ENCODE results near the gene APOL1. TPM values are rescaled to one million over a fixed set of nuclear protein-coding genes. Genes with fewer than 3 reads are reported as not detected.
"Not testable (repeated sequence)": the region's sequence is repeated elsewhere in the genome, so short reads cannot be mapped to it uniquely, and the experiment has no call there.

Gene APOL1, protein sequence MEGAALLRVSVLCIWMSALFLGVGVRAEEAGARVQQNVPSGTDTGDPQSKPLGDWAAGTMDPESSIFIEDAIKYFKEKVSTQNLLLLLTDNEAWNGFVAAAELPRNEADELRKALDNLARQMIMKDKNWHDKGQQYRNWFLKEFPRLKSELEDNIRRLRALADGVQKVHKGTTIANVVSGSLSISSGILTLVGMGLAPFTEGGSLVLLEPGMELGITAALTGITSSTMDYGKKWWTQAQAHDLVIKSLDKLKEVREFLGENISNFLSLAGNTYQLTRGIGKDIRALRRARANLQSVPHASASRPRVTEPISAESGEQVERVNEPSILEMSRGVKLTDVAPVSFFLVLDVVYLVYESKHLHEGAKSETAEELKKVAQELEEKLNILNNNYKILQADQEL
- 26.5 and 52.2 TPM in 2 replicates for total RNA-seq

- DNase-seq (ENCODE audit: low read depth, low spot score) = no peak
These were observed at the start of gene APOL1 for GRCh38 chr22:36252754-36253522. TSS of gene APOL1 (plus strand) at chr22:36253133. CDS start at chr22:36254956, 1,823 bp downstream.

GRCh38 chr22:36203441-36203840, 49.5 kb upstream of the APOL1 start:
- DNase-seq (ENCODE audit: low read depth, low spot score) = not testable (repeated sequence)

DNA sequence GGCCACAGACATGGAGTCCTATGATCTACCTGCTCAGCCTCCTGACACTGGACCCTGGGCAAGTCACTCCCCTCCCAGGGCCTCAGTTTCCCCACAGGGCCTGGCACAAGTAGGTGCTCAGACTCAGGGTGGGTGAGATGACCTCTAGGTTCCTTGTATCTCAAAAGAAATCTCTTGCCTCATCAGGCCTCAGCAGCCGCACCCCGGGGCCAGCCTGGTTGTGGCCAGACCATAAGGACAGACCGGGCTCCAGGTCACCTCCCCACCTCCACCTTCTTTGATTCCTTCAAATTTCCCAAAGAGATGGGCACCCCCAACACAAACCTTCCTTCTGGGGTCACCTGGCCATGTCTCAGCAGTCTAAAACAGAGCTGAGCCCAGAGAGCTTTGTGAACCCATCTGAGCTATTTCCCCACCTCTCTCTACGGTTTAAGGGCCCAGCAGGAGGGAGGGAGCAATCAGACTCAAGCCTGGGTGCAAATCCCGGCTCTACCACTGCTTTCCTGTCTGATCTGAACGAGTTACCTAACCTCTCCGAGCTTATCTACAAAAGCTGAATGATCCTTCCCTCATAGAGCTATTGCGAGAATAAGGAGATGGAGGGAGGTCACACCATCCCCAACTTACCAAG, 48.8 kb upstream of the APOL1 start:
- no peak for DNase-seq (ENCODE audit: low read depth, low spot score)

DNA sequence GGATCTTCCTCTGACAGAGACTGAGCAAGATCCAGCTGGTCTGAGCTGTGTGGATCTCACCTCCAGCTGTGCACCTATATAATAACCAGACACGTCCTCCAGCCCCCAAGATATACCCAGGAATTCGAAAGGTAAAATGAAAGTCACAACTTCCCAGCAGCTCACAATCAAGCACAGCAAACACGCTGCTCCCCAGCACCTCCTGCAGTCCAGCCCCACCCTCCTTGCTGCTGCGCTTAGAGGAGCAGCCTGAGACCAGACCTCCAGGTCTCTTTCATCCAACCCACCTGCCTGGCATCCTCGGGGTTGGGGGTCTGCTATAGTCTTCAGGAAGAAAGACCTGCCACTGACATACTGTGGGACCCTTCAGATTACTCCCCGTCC, 48.3 kb upstream of the APOL1 start:
- DNase-seq (ENCODE audit: low read depth, low spot score) = no peak

GRCh38 chr22:36205573-36205972, 47.4 kb upstream of the APOL1 start:
- not testable (repeated sequence) for DNase-seq (ENCODE audit: low read depth, low spot score)

- DNase-seq (ENCODE audit: low read depth, low spot score) = no peak
These were observed 46.7 kb upstream of the APOL1 start for GRCh38 chr22:36206255-36206654.

DNA sequence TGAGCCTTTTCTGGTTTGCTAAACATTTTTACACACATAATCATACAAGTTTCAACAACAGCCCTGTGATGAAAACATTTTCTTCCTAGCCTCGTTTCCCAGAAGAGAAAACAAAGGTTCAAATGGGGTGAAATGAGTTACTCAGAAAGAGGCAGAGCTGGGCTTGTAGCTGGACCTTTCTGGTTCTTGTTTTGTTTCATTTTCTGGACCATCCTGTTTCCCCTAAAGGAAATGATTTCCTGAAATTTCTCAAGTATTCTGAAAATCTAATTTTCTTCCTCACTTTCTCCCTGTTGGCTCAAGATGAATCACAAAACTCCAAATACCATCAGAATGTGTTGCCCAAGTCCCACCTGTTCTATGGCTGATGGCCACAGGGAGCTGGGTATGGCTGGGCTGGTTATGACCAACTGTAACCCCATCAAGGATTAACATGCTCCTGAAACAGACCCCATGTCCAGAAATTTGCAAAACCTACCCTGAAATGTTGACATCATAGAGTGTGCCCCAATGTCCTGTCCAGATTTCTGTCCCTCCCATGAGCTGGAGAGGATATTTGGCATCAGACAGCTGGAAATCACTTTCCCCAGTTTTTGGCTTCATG, 44.7 kb upstream of the APOL1 start:
- DNase-seq (ENCODE audit: low read depth, low spot score) = no peak

GRCh38 chr22:36208914-36209313, 44.0 kb upstream of the APOL1 start:
- no peak for DNase-seq (ENCODE audit: low read depth, low spot score)

DNA sequence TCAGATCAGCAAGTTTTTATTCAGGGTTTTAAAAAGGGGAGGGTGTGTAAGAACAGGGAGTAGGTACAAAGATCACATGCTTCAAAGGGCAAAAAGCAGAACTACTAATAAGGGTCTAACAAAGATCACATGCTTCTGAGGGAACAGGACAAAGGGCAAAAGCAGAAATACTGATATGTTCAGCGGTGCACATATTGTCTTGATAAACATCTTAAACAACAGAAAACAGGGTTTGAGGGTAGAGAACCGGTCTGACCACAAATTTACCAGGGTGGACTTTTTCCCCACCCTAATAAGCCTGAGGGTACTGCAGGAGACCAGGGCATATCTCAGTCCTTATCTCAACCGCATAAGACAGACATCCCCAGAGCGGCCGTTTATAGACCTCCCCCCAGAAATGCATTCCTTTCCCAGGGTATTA, 43.4 kb upstream of the APOL1 start:
- DNase-seq (ENCODE audit: low read depth, low spot score) = not testable (repeated sequence)

DNA sequence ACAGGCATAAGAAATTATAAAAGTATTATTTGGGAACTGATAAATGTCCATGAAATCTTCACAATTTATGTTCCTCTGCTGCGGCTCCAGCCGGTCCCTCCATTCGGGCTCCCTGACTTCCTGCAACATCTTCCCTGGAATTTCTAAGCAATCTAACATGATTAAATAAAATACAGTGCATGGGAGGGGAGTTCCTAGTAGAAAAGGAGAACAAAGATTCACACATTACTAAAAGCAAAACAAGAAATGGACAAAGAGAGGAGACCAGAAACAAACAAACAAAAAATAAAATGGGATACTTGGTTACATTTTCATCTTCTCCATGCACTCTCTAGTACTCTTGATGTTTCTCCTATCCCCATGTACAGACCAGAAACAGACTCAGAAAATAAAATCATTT, 42.7 kb upstream of the APOL1 start:
- DNase-seq (ENCODE audit: low read depth, low spot score) = no peak

- no peak for DNase-seq (ENCODE audit: low read depth, low spot score)
These were observed 41.6 kb upstream of the APOL1 start for GRCh38 chr22:36211237-36211861.

DNA sequence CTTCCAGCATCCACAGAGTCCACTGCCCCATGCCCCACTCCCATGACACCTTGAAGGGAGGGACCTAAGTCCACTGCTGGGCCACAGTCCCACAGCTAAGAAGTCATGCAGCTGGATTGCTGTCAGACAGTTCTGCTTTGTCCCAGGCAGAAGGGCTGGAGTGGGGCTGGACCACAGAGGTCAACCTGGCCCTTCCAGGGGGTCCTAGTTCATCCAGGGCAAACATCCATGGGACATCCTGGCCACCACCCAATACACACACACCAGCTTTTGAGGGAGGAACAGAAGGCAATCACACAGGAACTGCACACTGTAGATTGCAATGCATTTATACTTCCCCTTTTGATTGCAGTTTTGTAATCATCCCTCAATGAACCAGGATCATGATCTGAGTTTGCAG, 40.0 kb upstream of the APOL1 start:
- no peak for DNase-seq (ENCODE audit: low read depth, low spot score)

GRCh38 chr22:36213586-36213985, 39.3 kb upstream of the APOL1 start:
- no peak for DNase-seq (ENCODE audit: low read depth, low spot score)

DNA sequence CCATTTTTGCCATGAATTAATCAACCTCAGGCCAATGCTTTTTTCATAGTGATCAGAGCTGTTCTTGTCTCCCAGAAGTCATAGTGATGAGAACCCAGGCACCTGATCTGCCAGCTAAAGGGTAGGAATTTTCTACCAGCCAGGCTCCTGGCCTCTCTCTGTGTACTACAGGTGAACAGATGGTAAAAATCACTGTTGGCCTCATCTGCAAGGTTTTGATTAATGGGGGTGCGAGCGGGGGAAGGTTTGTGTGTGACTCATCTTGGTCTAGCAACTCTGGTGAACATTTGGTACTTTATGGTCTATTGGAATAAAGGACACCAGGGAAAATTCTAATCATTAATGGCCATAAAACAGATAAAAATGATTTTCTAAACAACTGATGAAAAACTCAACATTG, 37.0 kb upstream of the APOL1 start:
- no peak for DNase-seq (ENCODE audit: low read depth, low spot score)

DNA sequence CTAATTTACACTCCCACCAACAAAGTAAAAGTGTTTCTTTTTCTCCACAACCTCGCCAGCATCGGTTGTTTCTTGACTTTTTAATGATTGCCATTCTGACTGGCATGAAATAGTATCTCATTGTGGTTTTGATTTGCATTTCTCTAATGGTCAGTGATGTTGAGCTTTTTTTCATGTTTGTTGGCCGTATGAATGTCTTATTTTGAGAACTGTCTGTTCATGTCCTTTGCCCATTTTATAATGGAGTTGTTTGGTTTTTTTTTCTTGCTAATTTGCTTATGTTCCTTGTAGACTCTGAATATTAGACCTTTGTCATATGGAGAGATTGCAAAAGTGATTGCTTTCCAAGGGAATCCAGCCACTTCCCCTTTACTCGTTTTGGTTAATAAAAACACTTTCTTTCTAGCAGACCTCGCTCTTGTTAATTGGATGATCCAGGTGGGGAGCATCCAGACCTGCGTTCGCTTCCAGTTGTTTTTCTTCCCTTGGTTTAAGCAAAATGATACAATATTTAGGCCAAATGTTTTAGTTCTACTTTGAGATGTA, 34.2 kb upstream of the APOL1 start:
- no peak for DNase-seq (ENCODE audit: low read depth, low spot score)

- no peak for DNase-seq (ENCODE audit: low read depth, low spot score)
These were observed 32.4 kb upstream of the APOL1 start for GRCh38 chr22:36220451-36220921.

DNA sequence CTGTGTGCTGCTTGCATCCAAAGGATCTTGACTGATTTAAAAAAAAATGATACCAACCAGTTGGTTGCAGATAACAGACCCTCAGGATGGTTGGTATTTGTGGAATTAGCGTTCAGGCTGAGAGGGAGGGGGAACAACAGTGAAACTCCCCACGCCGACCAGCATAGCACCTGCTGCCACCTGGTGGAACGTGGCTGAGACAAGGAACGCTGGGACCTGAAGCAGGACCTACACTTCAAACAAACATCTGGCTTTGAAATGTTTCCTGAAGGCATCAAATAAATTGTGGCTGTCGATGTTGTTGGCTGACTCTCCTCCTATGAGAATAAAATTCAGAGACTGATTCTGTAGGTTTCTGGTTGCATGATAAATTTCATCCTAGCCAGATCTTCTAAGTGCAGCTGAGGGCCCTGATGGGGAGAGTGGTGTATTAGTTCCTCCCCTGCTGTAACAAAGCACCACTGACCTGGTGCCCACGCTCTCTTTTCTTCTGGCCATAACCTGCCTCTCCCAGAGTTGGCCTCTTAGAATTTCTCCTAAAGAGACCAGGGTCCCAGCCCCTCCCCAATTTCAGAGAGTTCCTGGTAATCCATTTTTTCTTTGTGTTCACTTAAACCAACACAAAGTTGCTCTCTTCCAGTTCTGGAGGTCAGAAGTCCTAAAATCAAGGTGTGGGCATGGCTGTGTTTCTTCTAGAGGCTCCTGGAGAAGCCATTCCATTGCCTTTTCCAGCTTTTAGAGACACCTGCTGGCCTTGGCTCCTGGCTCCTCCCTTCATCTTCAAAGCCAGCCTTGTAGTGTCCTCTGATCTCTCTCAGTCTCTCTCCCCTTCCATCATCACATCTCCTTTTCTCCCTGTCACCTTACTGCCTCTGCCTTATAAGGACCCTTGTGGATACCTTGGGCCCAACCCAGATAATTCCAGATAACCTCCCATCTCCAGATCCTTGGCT, 30.9 kb upstream of the APOL1 start:
- DNase-seq (ENCODE audit: low read depth, low spot score) = no peak

DNA sequence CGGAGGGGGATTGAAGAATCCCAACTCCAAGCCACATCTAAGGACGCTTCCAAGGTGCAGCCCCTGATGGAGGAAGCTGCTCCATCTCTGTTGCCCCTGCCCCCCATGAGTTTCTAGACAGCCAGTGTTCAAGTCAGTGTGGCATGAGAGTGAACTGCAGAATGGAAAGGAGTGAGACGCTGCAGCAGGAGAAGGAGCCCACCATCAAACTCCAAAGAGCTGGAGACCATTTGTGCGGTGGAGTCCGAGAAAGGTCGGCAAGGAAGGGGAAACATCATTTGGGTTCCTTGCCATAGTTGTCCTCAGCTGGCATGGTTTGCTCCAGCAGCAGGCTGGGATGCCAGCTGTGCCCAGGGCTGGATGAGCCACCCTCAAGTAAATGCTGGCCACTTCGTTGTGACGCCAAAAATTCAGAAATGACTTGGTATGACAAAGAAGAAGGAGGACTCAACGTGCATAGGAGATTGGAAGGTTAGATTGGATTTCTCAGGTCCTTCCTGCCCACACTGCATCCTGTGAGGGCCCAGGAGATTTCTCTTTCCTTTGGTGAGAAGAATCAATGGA, 30.0 kb upstream of the APOL1 start:
- no peak for DNase-seq (ENCODE audit: low read depth, low spot score)

DNA sequence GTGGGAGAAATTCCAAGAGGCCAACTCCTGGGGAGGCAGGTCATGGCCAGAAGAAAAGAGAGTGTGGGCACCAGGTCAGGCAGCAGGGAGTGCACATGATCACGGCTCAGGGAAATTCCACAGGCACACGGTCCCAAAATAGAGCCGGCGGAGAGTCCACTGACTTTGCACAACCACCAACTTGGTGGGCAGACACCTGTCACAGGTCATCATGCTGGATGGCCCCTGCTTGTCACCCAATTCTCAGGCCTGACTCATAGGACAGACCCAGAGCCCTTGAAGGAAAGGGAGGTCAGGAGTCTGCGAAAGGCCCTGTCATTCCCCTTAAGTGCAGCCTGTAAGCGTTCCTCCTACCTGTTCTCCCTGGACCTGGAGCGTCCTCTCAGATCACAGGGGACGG, 29.4 kb upstream of the APOL1 start:
- no peak for DNase-seq (ENCODE audit: low read depth, low spot score)
